Measurements from ENCODE around the gene SLC36A3.

The SLC36A3 gene

DNA sequence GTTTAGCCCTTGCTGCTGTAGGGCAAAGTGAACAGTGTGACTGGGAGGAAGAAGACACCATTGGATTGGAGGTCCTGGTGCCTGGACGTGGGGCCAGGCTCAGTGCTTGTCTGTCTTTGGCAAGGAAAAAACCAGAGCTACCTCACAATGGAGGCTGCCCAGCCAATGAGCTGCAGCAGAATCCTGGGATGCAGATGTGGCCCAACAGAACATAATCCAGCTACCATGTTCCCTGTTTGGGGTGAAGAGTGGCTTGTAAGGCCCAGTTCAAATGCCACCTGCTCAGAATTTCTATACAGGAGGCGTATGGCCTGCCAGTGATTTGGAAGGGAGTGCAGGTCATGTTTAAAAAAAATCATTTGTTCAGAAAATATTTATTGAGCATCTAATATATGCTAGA, at the start of gene SLC36A3:
Gene SLC36A3, minus strand, starts transcription at position 101 of the 400 bp plus-strand sequence. CDS start 412 bp downstream, outside the sequence.
- H3K36me3 ChIP-seq (ENCODE audit: insufficient read depth, low read length) = no peaks in the 10 kb centered on the region

DNA sequence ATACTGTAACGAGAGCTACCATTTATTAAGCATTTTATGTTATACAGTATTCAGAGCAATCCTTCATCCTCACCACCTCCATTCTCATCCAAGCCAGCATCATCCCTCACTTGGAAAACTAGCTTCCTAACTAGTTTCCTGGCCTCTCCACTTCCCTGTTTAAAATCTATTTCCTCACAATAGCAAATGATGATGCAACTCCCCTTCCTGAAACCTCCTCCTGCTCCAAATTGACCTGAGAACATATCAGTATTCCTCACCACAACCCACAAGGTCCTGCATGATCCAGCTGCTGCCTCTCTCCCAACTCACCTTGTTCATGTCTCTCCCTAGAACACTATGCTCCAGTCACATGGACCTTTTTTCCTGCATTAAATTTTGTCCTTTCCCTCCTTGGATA, 48.1 kb upstream of the SLC36A3 start:
- Histone ChIP-seq H3K36me3 (ENCODE audit: insufficient read depth, low read length) (no peaks in the 10 kb centered on the region), H3K27me3 (ENCODE audit: insufficient read depth, low read length) (peaks cover 80% of the 10 kb centered on the region), H3K4me1 (ENCODE audit: control insufficient read depth, insufficient read depth, low read length, unreplicated experiment) (no peaks in the 10 kb centered on the region), H2AFZ (ENCODE audit: low read length, unreplicated experiment) (no peak overlapping the region), H3K79me2 (ENCODE audit: control insufficient read depth, insufficient read depth, low read length, unreplicated experiment) (no peaks in the 10 kb centered on the region), H3K4me3 (ENCODE audit: low read depth, low read length) (no peak overlapping the region), H3K27ac (ENCODE audit: low read depth, low read length) (no peak overlapping the region)

More for the DNA sequence above, at the start of gene SLC36A3:
- no peaks in the 10 kb centered on the region for H3K4me1 ChIP-seq (ENCODE audit: control insufficient read depth, insufficient read depth, low read length, unreplicated experiment)
- H2AFZ ChIP-seq (ENCODE audit: low read length, unreplicated experiment) = no peak within 1 kb of the TSS
- H3K4me3 ChIP-seq (ENCODE audit: low read depth, low read length) = no peak within 1 kb of the TSS
- peaks cover 79% of the 10 kb centered on the region for H3K27me3 ChIP-seq (ENCODE audit: insufficient read depth, low read length)
- no peak within 1 kb of the TSS for H3K27ac ChIP-seq (ENCODE audit: low read depth, low read length)
- no peaks in the 10 kb centered on the region for H3K79me2 ChIP-seq (ENCODE audit: control insufficient read depth, insufficient read depth, low read length, unreplicated experiment)

DNA sequence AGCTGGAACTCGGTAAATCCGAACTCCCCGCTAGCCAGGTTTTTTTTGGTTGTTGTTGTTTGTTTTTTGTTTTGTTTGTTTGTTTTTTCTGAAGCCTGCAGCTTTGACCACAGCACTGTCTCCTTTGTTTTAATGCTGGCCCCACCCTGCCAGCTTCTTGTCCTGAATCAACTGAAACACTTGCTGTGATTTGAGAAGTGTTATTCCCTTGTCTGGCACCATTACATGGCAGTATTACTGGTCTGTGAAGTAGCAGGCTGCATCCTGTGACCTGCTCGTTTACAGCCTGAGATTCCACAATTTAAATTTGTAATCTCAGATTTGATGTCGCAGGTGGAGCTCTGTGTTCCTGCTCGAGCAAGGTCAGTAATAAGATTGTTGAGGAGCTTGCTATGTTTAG, 45.2 kb upstream of the SLC36A3 start:
- H3K27me3 ChIP-seq (ENCODE audit: insufficient read depth, low read length) = peaks cover 87% of the 10 kb centered on the region
- H3K4me3 ChIP-seq (ENCODE audit: low read depth, low read length) = no peak overlapping the region

DNA sequence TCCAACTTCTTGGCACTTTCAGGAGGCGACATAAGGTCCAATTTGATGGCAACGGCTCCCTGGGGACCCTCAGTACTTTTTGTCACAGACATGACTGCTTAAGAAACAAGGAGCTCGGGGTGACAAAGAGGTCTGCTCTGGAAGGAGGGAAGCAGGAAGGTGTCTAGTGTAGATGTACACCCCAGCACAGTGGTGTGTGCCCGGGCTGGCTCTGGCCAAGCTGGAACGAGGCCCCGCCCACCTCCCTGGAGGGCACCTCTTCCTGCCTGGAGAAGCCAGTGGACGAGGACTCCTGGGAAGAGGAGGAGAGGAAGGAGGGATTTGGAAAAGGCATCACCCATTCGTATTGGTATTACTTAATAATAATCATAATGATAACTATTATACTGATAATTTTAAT, 43.8 kb upstream of the SLC36A3 start, which contains the start of gene SLC36A2:
Gene SLC36A2, minus strand, starts transcription at position 191 of the 400 bp plus-strand sequence. Its CDS starts 99 bp downstream, at position 92.
- no peaks in the 10 kb centered on the region for H3K4me1 ChIP-seq (ENCODE audit: control insufficient read depth, insufficient read depth, low read length, unreplicated experiment)
- H2AFZ ChIP-seq (ENCODE audit: low read length, unreplicated experiment) = no peak within 1 kb of the TSS
- H3K27ac ChIP-seq (ENCODE audit: low read depth, low read length) = no peak within 1 kb of the TSS
- no peaks in the 10 kb centered on the region for H3K79me2 ChIP-seq (ENCODE audit: control insufficient read depth, insufficient read depth, low read length, unreplicated experiment)
- H3K4me3 ChIP-seq (ENCODE audit: low read depth, low read length) = no peak within 1 kb of the TSS
- peaks cover 87% of the 10 kb centered on the region for H3K27me3 ChIP-seq (ENCODE audit: insufficient read depth, low read length)
- H3K36me3 ChIP-seq (ENCODE audit: insufficient read depth, low read length) = no peaks in the 10 kb centered on the region

More for the DNA sequence above, 45.2 kb upstream of the SLC36A3 start:
- no peaks in the 10 kb centered on the region for H3K4me1 ChIP-seq (ENCODE audit: control insufficient read depth, insufficient read depth, low read length, unreplicated experiment)
- H3K36me3 ChIP-seq (ENCODE audit: insufficient read depth, low read length) = no peaks in the 10 kb centered on the region
- H3K27ac ChIP-seq (ENCODE audit: low read depth, low read length) = no peak overlapping the region
- H2AFZ ChIP-seq (ENCODE audit: low read length, unreplicated experiment) = no peak overlapping the region
- H3K79me2 ChIP-seq (ENCODE audit: control insufficient read depth, insufficient read depth, low read length, unreplicated experiment) = no peaks in the 10 kb centered on the region

DNA sequence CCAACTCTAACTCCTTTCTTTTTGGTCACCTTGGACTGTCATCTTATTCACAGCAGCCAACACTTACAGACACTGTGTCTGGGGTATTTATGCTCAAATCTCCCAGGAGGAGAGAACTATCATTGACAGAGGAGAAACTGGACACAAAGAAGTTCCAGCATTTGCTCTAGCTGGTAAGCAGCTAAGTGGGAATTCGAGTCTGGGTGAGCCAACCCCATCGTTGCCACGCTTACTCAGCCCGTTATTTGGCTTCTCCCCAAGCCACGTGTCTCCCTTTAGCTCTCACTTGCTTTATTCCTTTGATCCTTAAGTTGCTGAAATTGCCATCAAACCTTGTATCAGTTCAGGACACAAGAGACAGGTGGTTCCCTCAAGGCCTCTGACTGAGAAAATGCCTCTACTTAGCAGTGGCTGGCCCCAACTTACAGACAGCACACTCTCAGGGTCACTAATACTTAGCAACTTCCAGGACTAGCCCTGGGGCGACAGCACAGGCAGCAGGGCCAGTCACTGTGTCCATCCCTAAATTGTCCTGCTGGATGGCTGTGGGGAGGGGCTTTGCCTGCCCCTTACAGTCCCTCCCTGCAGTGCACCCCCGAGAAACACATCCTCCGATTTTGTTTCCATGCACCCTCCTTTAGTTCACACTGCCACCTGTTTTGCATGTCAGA, 42.4 kb upstream of the SLC36A3 start:
- no peaks in the 10 kb centered on the region for H3K4me1 ChIP-seq (ENCODE audit: control insufficient read depth, insufficient read depth, low read length, unreplicated experiment)
- no peaks in the 10 kb centered on the region for H3K36me3 ChIP-seq (ENCODE audit: insufficient read depth, low read length)
- H3K27me3 ChIP-seq (ENCODE audit: insufficient read depth, low read length) = peaks cover 97% of the 10 kb centered on the region
- no peak overlapping the region for H3K4me3 ChIP-seq (ENCODE audit: low read depth, low read length)
- no peak overlapping the region for H2AFZ ChIP-seq (ENCODE audit: low read length, unreplicated experiment)
- no peaks in the 10 kb centered on the region for H3K79me2 ChIP-seq (ENCODE audit: control insufficient read depth, insufficient read depth, low read length, unreplicated experiment)
- H3K27ac ChIP-seq (ENCODE audit: low read depth, low read length) = no peak overlapping the region

DNA sequence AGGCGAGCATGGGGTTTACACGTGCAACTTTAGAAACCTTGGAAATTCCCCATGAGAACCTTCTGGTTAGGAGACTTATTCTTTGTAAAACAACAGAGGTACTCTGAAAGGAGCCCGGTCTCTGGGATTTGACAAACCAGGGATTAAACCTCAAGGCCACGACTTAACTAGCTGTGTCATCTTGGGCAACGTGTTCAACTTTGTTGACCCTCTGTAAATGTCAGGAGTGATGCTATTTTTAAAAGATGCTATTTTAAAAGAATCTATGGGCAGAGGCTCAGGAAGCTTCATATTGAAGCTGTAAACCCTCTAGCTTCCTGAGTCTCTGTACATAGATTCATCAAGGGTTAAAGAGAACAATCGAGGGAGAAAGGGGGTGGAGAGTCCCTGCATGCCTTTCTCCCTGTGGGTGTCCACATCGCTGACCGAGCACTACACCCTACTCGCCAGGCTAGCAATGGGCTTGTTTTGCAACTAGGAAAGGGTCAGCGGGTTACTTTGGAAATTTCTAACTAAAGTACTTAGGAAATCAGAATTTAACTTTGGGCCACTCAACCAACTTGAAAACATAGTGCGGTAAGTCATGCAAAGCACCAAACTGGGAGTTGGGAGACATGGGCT, 41.7 kb upstream of the SLC36A3 start:
- Histone ChIP-seq H3K27ac (ENCODE audit: low read depth, low read length) (no peak overlapping the region), H3K4me1 (ENCODE audit: control insufficient read depth, insufficient read depth, low read length, unreplicated experiment) (no peaks in the 10 kb centered on the region), H2AFZ (ENCODE audit: low read length, unreplicated experiment) (no peak overlapping the region), H3K79me2 (ENCODE audit: control insufficient read depth, insufficient read depth, low read length, unreplicated experiment) (no peaks in the 10 kb centered on the region), H3K27me3 (ENCODE audit: insufficient read depth, low read length) (peaks cover 97% of the 10 kb centered on the region), H3K36me3 (ENCODE audit: insufficient read depth, low read length) (no peaks in the 10 kb centered on the region), H3K4me3 (ENCODE audit: low read depth, low read length) (no peak overlapping the region)

DNA sequence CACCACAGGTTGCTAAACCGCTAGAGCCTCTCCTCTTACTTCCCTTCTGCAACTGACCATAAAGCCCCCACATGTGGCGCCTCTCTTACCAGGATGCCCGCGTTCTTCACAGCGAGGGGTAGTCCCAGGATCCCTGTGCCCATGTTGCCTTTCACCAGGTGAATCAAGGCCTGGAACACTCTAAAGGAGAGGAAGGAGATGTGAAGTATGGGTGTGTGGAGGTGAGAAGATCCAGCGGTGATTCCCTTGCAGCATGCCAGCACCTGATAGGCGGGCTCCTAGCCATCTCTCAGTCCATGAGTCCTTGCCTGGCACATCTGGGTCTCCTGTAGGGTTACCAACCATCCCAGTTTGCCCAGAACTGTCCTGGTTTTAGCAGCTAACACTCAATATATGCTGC, 40.5 kb upstream of the SLC36A3 start:
- H3K4me3 ChIP-seq (ENCODE audit: low read depth, low read length) = no peak overlapping the region
- no peaks in the 10 kb centered on the region for H3K79me2 ChIP-seq (ENCODE audit: control insufficient read depth, insufficient read depth, low read length, unreplicated experiment)
- no peak overlapping the region for H2AFZ ChIP-seq (ENCODE audit: low read length, unreplicated experiment)
- H3K36me3 ChIP-seq (ENCODE audit: insufficient read depth, low read length) = no peaks in the 10 kb centered on the region
- no peak overlapping the region for H3K27ac ChIP-seq (ENCODE audit: low read depth, low read length)
- H3K27me3 ChIP-seq (ENCODE audit: insufficient read depth, low read length) = peaks cover 100% of the 10 kb centered on the region
- H3K4me1 ChIP-seq (ENCODE audit: control insufficient read depth, insufficient read depth, low read length, unreplicated experiment) = no peaks in the 10 kb centered on the region

DNA sequence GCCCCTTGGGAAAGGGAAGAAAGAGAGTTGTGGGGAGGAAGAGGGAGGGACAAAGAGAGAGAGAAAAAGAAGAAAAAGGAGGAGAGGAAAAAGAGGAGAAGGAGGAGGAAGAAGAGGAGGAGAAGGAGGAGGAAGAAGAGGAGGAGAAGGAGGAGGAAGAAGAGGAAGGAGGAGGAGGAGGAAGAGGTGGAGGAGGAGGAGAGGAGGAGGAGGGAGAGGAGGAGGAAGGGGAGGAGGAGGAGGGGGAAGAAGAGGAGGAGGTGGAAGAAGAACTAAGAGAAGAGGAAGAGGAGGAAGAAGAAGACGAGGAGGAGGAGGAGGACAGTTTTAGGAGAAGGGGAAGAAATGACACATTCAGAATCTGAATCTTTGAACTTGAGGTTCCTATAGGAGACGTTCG, 36.4 kb upstream of the SLC36A3 start:
- no peak overlapping the region for H3K27ac ChIP-seq (ENCODE audit: low read depth, low read length)
- H3K36me3 ChIP-seq (ENCODE audit: insufficient read depth, low read length) = no peaks in the 10 kb centered on the region
- no peak overlapping the region for H3K4me3 ChIP-seq (ENCODE audit: low read depth, low read length)
- peaks cover 91% of the 10 kb centered on the region for H3K27me3 ChIP-seq (ENCODE audit: insufficient read depth, low read length)
- H3K79me2 ChIP-seq (ENCODE audit: control insufficient read depth, insufficient read depth, low read length, unreplicated experiment) = no peaks in the 10 kb centered on the region
- no peaks in the 10 kb centered on the region for H3K4me1 ChIP-seq (ENCODE audit: control insufficient read depth, insufficient read depth, low read length, unreplicated experiment)
- H2AFZ ChIP-seq (ENCODE audit: low read length, unreplicated experiment) = no peak overlapping the region

DNA sequence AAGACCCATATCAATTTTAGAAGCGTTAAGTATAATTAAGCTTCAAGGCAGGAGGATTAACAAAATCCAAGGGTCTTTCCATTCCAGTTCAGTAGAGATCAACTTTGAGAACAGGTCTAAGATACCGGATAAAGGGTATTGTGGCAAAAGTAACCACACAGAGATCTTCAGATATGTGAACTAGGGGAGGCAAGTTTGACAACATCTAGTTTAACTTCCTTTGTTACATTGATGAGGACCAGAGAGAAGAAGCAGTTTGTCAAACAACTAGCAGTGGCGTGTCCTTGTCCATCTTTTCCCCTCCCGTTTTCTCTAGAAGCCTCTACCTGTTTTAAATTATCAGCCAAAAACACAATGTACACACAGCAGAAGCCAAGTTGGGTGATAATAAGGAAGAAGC, 35.2 kb upstream of the SLC36A3 start:
- no peaks in the 10 kb centered on the region for H3K4me1 ChIP-seq (ENCODE audit: control insufficient read depth, insufficient read depth, low read length, unreplicated experiment)
- peaks cover 82% of the 10 kb centered on the region for H3K27me3 ChIP-seq (ENCODE audit: insufficient read depth, low read length)
- no peak overlapping the region for H3K4me3 ChIP-seq (ENCODE audit: low read depth, low read length)
- H3K27ac ChIP-seq (ENCODE audit: low read depth, low read length) = no peak overlapping the region
- H3K36me3 ChIP-seq (ENCODE audit: insufficient read depth, low read length) = no peaks in the 10 kb centered on the region
- no peak overlapping the region for H2AFZ ChIP-seq (ENCODE audit: low read length, unreplicated experiment)
- H3K79me2 ChIP-seq (ENCODE audit: control insufficient read depth, insufficient read depth, low read length, unreplicated experiment) = no peaks in the 10 kb centered on the region

DNA sequence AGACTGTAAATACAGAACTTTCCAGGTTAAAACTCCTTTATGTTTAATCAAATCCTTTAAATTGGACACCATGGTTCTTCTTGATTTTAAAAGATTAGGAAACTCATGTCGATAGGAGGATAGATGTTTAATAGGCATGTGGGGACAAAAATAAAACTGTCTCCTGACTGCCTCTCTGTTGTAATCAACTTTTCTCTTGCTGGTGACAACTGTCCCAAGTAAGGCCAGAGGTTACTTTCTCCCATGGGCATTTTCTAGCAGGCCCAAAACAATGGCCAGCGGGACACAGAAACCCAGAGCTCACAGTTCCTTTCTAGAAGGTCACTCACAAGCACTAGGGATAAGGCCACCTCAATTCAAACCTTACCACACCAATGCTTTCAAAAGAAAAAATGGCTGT, 29.3 kb upstream of the SLC36A3 start:
- Histone ChIP-seq H2AFZ (ENCODE audit: low read length, unreplicated experiment) (no peak overlapping the region), H3K27ac (ENCODE audit: low read depth, low read length) (no peak overlapping the region), H3K27me3 (ENCODE audit: insufficient read depth, low read length) (peaks cover 55% of the 10 kb centered on the region), H3K79me2 (ENCODE audit: control insufficient read depth, insufficient read depth, low read length, unreplicated experiment) (no peaks in the 10 kb centered on the region), H3K4me1 (ENCODE audit: control insufficient read depth, insufficient read depth, low read length, unreplicated experiment) (no peaks in the 10 kb centered on the region), H3K36me3 (ENCODE audit: insufficient read depth, low read length) (no peaks in the 10 kb centered on the region), H3K4me3 (ENCODE audit: low read depth, low read length) (no peak overlapping the region)

DNA sequence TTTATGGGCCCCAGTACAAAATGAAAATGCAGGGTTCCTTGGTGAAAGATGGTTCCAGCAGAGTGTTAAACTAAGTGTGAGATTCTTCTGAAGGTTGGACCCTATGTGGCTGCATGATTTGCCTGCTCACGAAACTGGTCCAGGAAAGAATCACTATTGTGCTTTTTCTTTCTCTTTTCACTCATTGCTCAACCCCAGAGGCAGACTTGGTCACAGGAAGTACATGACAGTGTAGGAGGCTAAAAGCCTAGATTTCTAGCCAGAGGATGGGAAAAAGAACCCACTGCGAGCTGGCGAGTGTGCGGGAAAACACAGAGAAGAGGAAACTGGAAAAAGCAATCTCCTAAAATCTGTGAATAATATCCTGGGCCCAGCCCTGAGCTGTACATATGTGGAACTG, 25.2 kb upstream of the SLC36A3 start:
- Histone ChIP-seq H3K79me2 (ENCODE audit: control insufficient read depth, insufficient read depth, low read length, unreplicated experiment) (no peaks in the 10 kb centered on the region), H3K4me1 (ENCODE audit: control insufficient read depth, insufficient read depth, low read length, unreplicated experiment) (no peaks in the 10 kb centered on the region), H3K36me3 (ENCODE audit: insufficient read depth, low read length) (no peaks in the 10 kb centered on the region), H2AFZ (ENCODE audit: low read length, unreplicated experiment) (no peak overlapping the region), H3K4me3 (ENCODE audit: low read depth, low read length) (no peak overlapping the region), H3K27me3 (ENCODE audit: insufficient read depth, low read length) (peaks cover 61% of the 10 kb centered on the region), H3K27ac (ENCODE audit: low read depth, low read length) (no peak overlapping the region)
